A673 (cell line): Measurements from ENCODE around the gene TMEM168. TPM values are rescaled to one million over a fixed set of nuclear protein-coding genes. Genes with fewer than 3 reads are reported as not detected.

ENCODE experiments used
- BruUV-seq: library from RNA; stranded (reverse); fragments of 400-500 nt; replicated peaks from 2 replicates; lab custom pipeline; 2021; lab: Mats Ljungman, UMichigan
- CTCF ChIA-PET: fragments of 300-600 bp; sonication (Branson Sonifier 250); formaldehyde crosslinking; loops from one replicate; lab custom pipeline; 2022; ENCODE audit warnings: antibody characterized with exemption; lab: Charles Lee
- POLR2A ChIA-PET: fragments of 300-600 bp; sonication (Branson Sonifier 250); formaldehyde crosslinking; loops from one replicate; lab custom pipeline; 2022; ENCODE audit warnings: antibody characterized with exemption; ENCODE audit not compliant: low non-redundant PET; lab: Charles Lee
- DNase-seq: peaks from one replicate; pipeline ENCODE4 v3.0.0-alpha.2; 2015; ENCODE audit warnings: low spot score
- H3K27ac ChIP-seq: fragments of 200-600 bp; sonication (generic); 2 replicates; pipeline ENCODE4 v1.5.1; 2016; ENCODE audit warnings: mixed run types, low read depth, mild to moderate bottlenecking, mixed read lengths, antibody characterized with exemption, low read length; ENCODE audit not compliant: poor library complexity, severe bottlenecking
- H3K27me3 ChIP-seq: fragments of 200-600 bp; sonication (generic); replicated peaks from 2 replicates; pipeline ENCODE4 v1.6.1; 2017; ENCODE audit warnings: mixed run types, low read depth, mild to moderate bottlenecking, mixed read lengths, antibody characterized with exemption, low read length; ENCODE audit not compliant: insufficient read depth, poor library complexity
- H3K36me3 ChIP-seq: fragments of 200-600 bp; sonication (generic); 2 replicates; pipeline ENCODE4 v1.6.1; 2016; ENCODE audit warnings: mixed run types, mild to moderate bottlenecking, mixed read lengths, antibody characterized with exemption, low read length; ENCODE audit not compliant: insufficient read depth, poor library complexity, severe bottlenecking
- H3K4me1 ChIP-seq: fragments of 200-600 bp; sonication (generic); 2 replicates; pipeline ENCODE4 v1.6.1; 2017; ENCODE audit warnings: mixed run types, mild to moderate bottlenecking, mixed read lengths, antibody characterized with exemption, low read length; ENCODE audit not compliant: insufficient read depth, poor library complexity, severe bottlenecking
- H3K4me3 ChIP-seq: fragments of 200-600 bp; sonication (generic); 2 replicates; pipeline ENCODE4 v1.5.1; 2016; ENCODE audit warnings: low read depth, mixed run types, mild to moderate bottlenecking, mixed read lengths, low read length; ENCODE audit not compliant: poor library complexity, severe bottlenecking
- H3K9me3 ChIP-seq: fragments of 200-600 bp; sonication (generic); 2 replicates; pipeline ENCODE4 v1.6.1; 2016; ENCODE audit warnings: mixed run types, low read depth, mild to moderate bottlenecking, mixed read lengths, antibody characterized with exemption, low read length; ENCODE audit not compliant: poor library complexity, severe bottlenecking
- CTCF ChIP-seq: fragments of 300-800, 200-600 bp; sonication (generic); conservative IDR thresholded peaks from 2 replicates; pipeline ENCODE4 v1.5.1; 2017; ENCODE audit warnings: low read depth, mild to moderate bottlenecking, antibody characterized with exemption, low read length, moderate library complexity, mixed read lengths
- EZH2 ChIP-seq: fragments of 200-600 bp; sonication (generic); IDR thresholded peaks from 2 replicates; pipeline ENCODE4 v1.6.1; 2017; ENCODE audit warnings: borderline replicate concordance, low read depth, mild to moderate bottlenecking, mixed read lengths, antibody characterized with exemption, low read length; ENCODE audit not compliant: poor library complexity, severe bottlenecking
- intact Hi-C: fragments of 100-400 bp; cut with micrococcal nuclease; formaldehyde crosslinking; loops from one replicate; pipeline ENCODE4 v1.10.0; 2022; ENCODE audit not compliant: unreplicated experiment
- total RNA-seq: library from RNA; stranded (reverse); gene quantifications from 2 replicates; pipeline ENCODE4 v1.2.3, GENCODE V29; 2021

Gene TMEM168
- total RNA-seq, 1 experiment from 2014 or later, result 26.4 TPM

GRCh38 chr7:112752576-112752975 is 37.6 kb downstream of the TMEM168 start:
- Histone ChIP-seq H3K9me3 (no peaks in the 10 kb centered on the region), H3K36me3 (no peaks in the 10 kb centered on the region), H3K27me3 (peaks cover 15% of the 10 kb centered on the region), H3K4me3 (no peak overlapping the region), H3K4me1 (no peaks in the 10 kb centered on the region), H3K27ac (no peak overlapping the region)
- ChIA-PET POLR2A (no interaction called here), CTCF (no interaction called here)
- no TSS peak for BruUV-seq
- no peak for TF ChIP-seq CTCF
- no peak for TF ChIP-seq EZH2
- intact Hi-C loops, result no loop called here
- no peak for DNase-seq

GRCh38 chr7:112749775-112750174 is 40.4 kb downstream of the TMEM168 start:
- no peaks in the 10 kb centered on the region for H3K4me1 ChIP-seq
- TF ChIP-seq CTCF (peak; percentile 33; the same call in 1 of the 2 replicates), EZH2 (no peak)
- H3K9me3 ChIP-seq, result no peaks in the 10 kb centered on the region
- ChIA-PET CTCF (no interaction called here), POLR2A (no interaction called here)
- intact Hi-C loops, result no loop called here
- H3K4me3 ChIP-seq, result no peak overlapping the region
- H3K36me3 ChIP-seq, result no peaks in the 10 kb centered on the region
- no TSS peak for BruUV-seq
- DNase-seq, result no peak
- no peak overlapping the region for H3K27ac ChIP-seq
- H3K27me3 ChIP-seq, result peaks cover 15% of the 10 kb centered on the region

- POLR2A ChIA-PET, result no interaction called here
- peaks cover 15% of the 10 kb centered on the region for H3K27me3 ChIP-seq
- TF ChIP-seq EZH2 (no peak), CTCF (no peak)
- no peak for DNase-seq
- intact Hi-C loops, result no loop called here
- H3K27ac ChIP-seq, result no peak overlapping the region
- no TSS peak for BruUV-seq
- H3K4me3 ChIP-seq, result no peak overlapping the region
- no peaks in the 10 kb centered on the region for H3K4me1 ChIP-seq
- H3K36me3 ChIP-seq, result no peaks in the 10 kb centered on the region
- H3K9me3 ChIP-seq, result no peaks in the 10 kb centered on the region
- CTCF ChIA-PET, result no interaction called here
Measured at GRCh38 chr7:112748381-112748780, 41.8 kb downstream of the TMEM168 start.
